Measurements from ENCODE around the gene MRPL37.

DNA sequence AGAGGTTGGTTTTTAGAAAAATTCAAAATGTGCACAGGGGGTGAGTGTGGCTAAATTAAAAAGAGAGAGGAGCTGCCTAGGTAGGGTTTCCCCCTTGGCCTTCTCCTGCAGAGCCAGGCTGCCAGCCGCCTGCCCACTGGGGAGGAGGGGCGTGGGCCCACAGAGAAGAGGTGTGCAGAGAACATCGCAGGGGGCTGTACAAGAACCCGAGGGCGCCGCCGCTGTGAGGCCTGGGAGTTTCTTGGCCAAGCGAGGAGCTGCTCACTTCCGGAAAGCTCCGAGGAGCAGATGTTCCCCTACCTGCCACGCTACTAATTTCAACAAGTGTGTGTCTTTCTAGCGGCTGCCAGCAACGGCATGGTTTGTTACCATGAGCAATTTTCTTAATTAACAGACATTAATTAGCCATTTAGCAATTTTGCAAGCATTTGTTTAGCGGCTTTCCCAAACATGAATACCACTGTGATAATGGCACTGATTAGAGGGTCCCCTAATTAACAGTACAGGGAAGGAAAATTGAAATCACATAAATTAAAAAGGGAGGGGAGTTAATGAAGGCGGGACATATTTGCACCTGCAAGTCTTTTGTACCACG lies 59.7 kb downstream of the MRPL37 start:
- TF ChIP-seq, protein P1, sequence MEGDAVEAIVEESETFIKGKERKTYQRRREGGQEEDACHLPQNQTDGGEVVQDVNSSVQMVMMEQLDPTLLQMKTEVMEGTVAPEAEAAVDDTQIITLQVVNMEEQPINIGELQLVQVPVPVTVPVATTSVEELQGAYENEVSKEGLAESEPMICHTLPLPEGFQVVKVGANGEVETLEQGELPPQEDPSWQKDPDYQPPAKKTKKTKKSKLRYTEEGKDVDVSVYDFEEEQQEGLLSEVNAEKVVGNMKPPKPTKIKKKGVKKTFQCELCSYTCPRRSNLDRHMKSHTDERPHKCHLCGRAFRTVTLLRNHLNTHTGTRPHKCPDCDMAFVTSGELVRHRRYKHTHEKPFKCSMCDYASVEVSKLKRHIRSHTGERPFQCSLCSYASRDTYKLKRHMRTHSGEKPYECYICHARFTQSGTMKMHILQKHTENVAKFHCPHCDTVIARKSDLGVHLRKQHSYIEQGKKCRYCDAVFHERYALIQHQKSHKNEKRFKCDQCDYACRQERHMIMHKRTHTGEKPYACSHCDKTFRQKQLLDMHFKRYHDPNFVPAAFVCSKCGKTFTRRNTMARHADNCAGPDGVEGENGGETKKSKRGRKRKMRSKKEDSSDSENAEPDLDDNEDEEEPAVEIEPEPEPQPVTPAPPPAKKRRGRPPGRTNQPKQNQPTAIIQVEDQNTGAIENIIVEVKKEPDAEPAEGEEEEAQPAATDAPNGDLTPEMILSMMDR (IDR thresholded peaks at IDR 0.05), result no peak
- TF ChIP-seq ZFX (IDR thresholded peaks at IDR 0.05; ENCODE audit: borderline replicate concordance), result no peak

Measured in 22Rv1 (cell line).